Ectodermal cell (in vitro differentiated cells): Measurements from ENCODE around the gene AMBRA1. TPM values are rescaled to one million over a fixed set of nuclear protein-coding genes. Genes with fewer than 3 reads are reported as not detected.

Experiments used
- H3K27ac ChIP-seq: 2 replicates; pipeline ENCODE4 v1.7.0; 2013; ENCODE audit warnings: mild to moderate bottlenecking, low read depth, low read length; ENCODE audit not compliant: insufficient read depth, poor library complexity, severe bottlenecking
- H3K27me3 ChIP-seq: 2 replicates; pipeline ENCODE4 v1.7.0; 2013; ENCODE audit warnings: mild to moderate bottlenecking, low read length; ENCODE audit not compliant: insufficient read depth, control insufficient read depth, poor library complexity, severe bottlenecking
- H3K36me3 ChIP-seq: one replicate; pipeline ENCODE4 v1.7.0; 2013; ENCODE audit warnings: low read length; ENCODE audit not compliant: control insufficient read depth, insufficient read depth
- H3K4me1 ChIP-seq: one replicate; pipeline ENCODE4 v1.7.0; 2013; ENCODE audit warnings: low read length; ENCODE audit not compliant: control insufficient read depth, insufficient read depth
- H3K4me3 ChIP-seq: 2 replicates; pipeline ENCODE4 v1.7.0; 2013; ENCODE audit warnings: low read depth, low read length, control low read depth; ENCODE audit not compliant: insufficient read depth
- H3K9me3 ChIP-seq: 2 replicates; pipeline ENCODE4 v1.7.0; 2013; ENCODE audit warnings: mild to moderate bottlenecking, low read length, moderate library complexity; ENCODE audit not compliant: control insufficient read depth
- WGBS, 2 experiments: methylation state at CpG; one replicate each; pipeline ENCODE4 v1.1.7; 2013; ENCODE audit warnings: missing lambda C conversion rate in 2 of 2; 5-methylcytosine and 5-hydroxymethylcytosine counted together
- polyA plus RNA-seq, 4 experiments: library from polyadenylated mRNA; stranded (reverse); fragments of 50-300 nt; gene quantifications; one replicate each; pipeline ENCODE4 v1.2.3, GENCODE V29; 2013

The AMBRA1 gene
- polyA plus RNA-seq (2013, experiment 1 of 4), result 26.0 TPM
- 33.7 TPM for polyA plus RNA-seq (2013, experiment 2 of 4)
- polyA plus RNA-seq (2013, experiment 3 of 4), result 20.3 TPM
- polyA plus RNA-seq (2013, experiment 4 of 4), result 24.2 TPM

GRCh38 chr11:46593550-46594373, at the start of gene AMBRA1:
TSS of gene AMBRA1 (minus strand) at chr11:46594023. CDS start at chr11:46548380, 45,643 bp downstream.
- H3K36me3 ChIP-seq, result no peaks in the 10 kb centered on the region
- WGBS, 2 experiments, result 2 to 3% methylated on average over 54 of the region's 54 CpGs
- no peaks in the 10 kb centered on the region for H3K27me3 ChIP-seq
- no peaks in the 10 kb centered on the region for H3K9me3 ChIP-seq
- peaks cover 10% of the 10 kb centered on the region for H3K4me1 ChIP-seq
- H3K4me3 ChIP-seq, result peak within 1 kb of the TSS; percentile 96
- peak within 1 kb of the TSS; percentile 67 for H3K27ac ChIP-seq

GRCh38 chr11:46643531-46643930, 49.7 kb upstream of the AMBRA1 start:
- H3K36me3 ChIP-seq, result peaks cover 3% of the 10 kb centered on the region
- H3K27me3 ChIP-seq, result no peaks in the 10 kb centered on the region
- no peaks in the 10 kb centered on the region for H3K9me3 ChIP-seq
- H3K4me1 ChIP-seq, result no peaks in the 10 kb centered on the region
- no peak overlapping the region for H3K4me3 ChIP-seq
- WGBS, 2 experiments, result 85 to 97% methylated on average over 3 of the region's 3 CpGs
- H3K27ac ChIP-seq, result no peak overlapping the region

DNA sequence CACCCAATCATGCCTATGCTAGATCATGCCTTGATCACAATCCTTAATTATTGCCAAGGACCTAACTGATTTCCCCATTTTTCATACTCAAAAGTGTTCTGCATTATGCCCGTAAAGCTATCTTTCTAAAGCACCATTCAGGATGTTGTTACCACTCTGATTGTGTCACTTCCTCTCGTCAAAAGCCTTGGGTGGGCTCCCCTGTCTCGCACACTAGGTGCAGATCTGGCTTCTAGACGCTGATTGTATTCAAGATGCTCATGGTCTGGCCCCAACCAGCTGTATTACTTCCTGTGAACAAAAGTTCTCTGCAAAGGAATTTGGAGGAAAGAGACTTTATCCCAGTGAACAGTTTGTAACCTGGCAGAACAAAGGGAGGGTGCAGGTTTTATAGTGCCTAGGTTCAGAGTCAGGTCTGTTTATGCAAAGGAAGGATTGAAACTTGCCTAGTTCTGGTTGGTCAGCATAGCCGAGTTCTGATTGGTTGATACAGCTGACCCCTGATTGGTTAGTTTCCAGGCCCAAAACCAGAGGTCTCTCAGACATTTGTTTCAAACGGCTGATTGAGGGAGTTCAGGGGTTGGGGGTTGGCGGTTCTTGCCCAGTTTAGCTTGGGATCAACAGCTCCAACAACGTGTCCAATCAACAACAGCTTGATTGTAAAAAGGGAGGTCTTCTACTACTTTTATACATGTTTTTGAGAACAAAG, 49.0 kb upstream of the AMBRA1 start:
- H3K9me3 ChIP-seq, result no peaks in the 10 kb centered on the region
- 94 to 95% methylated on average over 8 of the region's 8 CpGs for WGBS, 2 experiments
- H3K4me1 ChIP-seq, result no peaks in the 10 kb centered on the region
- H3K27me3 ChIP-seq, result no peaks in the 10 kb centered on the region
- H3K4me3 ChIP-seq, result no peak overlapping the region
- no peak overlapping the region for H3K27ac ChIP-seq
- peaks cover 3% of the 10 kb centered on the region for H3K36me3 ChIP-seq

DNA sequence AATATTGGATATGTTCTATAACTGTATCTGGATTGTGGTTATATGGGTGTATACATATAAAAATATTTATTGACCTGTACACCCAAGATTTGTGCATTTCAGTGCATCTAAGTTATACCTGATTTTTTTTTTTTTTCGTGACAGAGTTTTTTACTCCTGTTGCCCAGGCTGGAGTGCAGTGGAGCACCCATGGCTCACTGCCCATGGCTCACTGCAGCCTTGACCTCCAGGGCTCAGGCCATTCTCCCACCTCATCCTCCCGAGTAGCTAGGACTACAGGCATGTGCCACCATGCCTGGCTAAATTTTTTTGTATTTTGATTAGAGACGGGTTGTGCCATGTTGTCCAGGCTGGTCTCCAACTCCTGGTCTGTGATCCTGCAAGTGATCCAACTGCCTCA, 47.8 kb upstream of the AMBRA1 start:
- 80 to 92% methylated on average over 3 of the region's 3 CpGs for WGBS, 2 experiments
- Histone ChIP-seq H3K27me3 (no peaks in the 10 kb centered on the region), H3K36me3 (no peaks in the 10 kb centered on the region), H3K4me3 (no peak overlapping the region), H3K9me3 (no peaks in the 10 kb centered on the region), H3K27ac (no peak overlapping the region), H3K4me1 (no peaks in the 10 kb centered on the region)

DNA sequence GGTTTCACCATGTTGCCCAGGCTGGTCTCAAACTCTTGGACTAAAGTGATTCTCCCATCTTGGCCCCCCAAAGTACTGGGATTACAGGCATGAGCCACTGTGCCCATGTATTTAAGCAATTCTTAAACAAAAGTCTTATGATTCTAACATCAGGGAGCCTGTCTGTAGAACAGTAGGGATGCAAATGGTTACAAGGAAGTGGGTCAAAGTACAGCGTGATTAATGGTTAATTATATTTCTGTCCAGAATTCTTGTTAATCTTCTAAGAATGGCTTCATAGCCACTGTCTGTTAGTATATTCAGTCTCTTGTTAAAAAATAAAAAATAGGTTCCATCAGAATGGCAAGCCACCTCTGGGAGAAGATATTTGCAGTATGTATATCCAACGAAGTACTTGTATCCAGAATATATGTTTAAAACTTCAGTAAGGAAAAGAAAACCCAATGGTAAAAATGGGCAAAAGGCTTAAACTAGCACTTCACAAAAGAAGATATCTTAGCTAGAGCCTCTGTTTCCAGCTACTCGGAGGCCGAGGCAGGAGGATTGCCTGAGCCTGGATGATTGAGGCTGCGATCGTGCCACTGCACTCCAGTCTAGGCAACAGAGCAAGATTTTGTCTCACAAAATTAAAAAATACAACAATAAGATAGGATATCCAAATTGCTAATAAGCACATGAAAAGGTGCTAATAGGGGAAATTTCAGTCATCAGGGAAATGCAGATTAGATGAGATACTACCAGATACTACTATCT, 46.4 kb upstream of the AMBRA1 start:
- Histone ChIP-seq H3K4me1 (no peaks in the 10 kb centered on the region), H3K4me3 (no peak overlapping the region), H3K27me3 (no peaks in the 10 kb centered on the region), H3K27ac (no peak overlapping the region), H3K9me3 (no peaks in the 10 kb centered on the region), H3K36me3 (no peaks in the 10 kb centered on the region)
- WGBS, 2 experiments, result 93% methylated on average over 6 of the region's 6 CpGs

DNA sequence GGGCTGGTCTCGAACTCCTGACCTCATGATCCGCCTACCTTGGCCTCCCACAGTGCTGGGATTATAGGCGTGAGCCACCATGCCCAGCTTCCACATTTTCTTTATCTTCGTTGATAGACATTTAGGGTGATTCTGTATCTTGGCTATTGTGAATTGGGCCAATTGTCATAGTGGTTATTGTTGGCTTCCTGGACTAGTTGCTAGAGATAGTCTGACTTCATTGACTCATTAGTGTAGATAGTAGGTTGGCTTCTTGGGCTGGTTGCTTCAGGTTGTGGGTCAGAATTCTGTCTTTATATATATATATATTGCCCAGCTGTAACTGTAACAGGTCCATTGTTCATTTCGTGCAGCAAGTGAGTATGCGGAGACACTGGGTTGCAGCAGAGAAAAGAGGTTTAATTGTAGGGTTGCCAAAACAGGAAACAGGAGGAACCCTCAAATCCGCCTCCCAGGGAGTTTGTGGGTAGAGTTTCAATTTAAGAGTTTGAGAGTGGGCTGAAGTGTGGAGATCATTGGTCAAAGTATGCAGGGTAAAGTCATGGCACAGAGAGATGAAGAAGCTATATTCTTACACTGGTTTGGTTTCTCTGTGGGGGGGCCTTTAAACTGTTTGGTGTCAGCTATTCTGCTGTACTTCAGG, 45.5 kb upstream of the AMBRA1 start:
- H3K9me3 ChIP-seq, result no peaks in the 10 kb centered on the region
- H3K27ac ChIP-seq, result no peak overlapping the region
- 91 to 96% methylated on average over 7 of the region's 7 CpGs for WGBS, 2 experiments
- no peaks in the 10 kb centered on the region for H3K27me3 ChIP-seq
- H3K4me1 ChIP-seq, result no peaks in the 10 kb centered on the region
- H3K36me3 ChIP-seq, result no peaks in the 10 kb centered on the region
- no peak overlapping the region for H3K4me3 ChIP-seq

- Histone ChIP-seq H3K9me3 (no peaks in the 10 kb centered on the region), H3K36me3 (no peaks in the 10 kb centered on the region)
- WGBS, 2 experiments, result 93 to 97% methylated on average over 5 of the region's 5 CpGs
These were observed 43.7 kb upstream of the AMBRA1 start for GRCh38 chr11:46637546-46637945.

DNA sequence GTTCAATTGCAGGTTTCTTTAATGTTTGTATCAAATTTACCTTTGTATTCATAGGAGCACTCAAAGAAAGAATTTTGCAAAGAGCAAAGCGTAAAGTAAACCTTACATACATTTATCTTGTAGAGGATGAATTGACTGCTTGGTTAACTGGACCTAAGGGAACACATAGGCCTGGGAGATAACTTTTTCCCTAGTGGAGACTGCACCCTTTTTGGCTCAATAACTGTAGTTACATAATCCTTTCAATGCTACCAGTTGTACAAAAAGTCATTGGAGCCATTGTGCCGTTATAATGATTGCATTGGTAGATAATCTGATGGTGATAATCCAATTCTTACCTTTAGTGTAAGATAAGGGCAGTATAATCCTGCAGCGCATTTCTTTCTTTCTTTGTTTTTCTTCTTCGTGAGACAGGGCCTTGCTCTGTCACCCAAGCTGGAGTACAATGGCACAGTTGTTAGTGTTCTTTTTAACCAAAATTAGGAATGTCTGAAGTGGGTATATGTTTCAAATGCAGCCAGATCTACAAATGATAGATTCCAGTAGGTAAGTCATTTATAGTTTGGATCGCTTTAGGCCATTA, 41.8 kb upstream of the AMBRA1 start:
- Histone ChIP-seq H3K27ac (no peak overlapping the region), H3K4me1 (no peaks in the 10 kb centered on the region), H3K4me3 (no peak overlapping the region), H3K9me3 (no peaks in the 10 kb centered on the region), H3K36me3 (no peaks in the 10 kb centered on the region), H3K27me3 (no peaks in the 10 kb centered on the region)
- 94 to 100% methylated on average over 4 to 5 of the region's 5 CpGs for WGBS, 2 experiments

More at GRCh38 chr11:46637546-46637945, 43.7 kb upstream of the AMBRA1 start:
- Histone ChIP-seq H3K27ac (no peak overlapping the region), H3K4me3 (no peak overlapping the region), H3K27me3 (no peaks in the 10 kb centered on the region), H3K4me1 (no peaks in the 10 kb centered on the region)

DNA sequence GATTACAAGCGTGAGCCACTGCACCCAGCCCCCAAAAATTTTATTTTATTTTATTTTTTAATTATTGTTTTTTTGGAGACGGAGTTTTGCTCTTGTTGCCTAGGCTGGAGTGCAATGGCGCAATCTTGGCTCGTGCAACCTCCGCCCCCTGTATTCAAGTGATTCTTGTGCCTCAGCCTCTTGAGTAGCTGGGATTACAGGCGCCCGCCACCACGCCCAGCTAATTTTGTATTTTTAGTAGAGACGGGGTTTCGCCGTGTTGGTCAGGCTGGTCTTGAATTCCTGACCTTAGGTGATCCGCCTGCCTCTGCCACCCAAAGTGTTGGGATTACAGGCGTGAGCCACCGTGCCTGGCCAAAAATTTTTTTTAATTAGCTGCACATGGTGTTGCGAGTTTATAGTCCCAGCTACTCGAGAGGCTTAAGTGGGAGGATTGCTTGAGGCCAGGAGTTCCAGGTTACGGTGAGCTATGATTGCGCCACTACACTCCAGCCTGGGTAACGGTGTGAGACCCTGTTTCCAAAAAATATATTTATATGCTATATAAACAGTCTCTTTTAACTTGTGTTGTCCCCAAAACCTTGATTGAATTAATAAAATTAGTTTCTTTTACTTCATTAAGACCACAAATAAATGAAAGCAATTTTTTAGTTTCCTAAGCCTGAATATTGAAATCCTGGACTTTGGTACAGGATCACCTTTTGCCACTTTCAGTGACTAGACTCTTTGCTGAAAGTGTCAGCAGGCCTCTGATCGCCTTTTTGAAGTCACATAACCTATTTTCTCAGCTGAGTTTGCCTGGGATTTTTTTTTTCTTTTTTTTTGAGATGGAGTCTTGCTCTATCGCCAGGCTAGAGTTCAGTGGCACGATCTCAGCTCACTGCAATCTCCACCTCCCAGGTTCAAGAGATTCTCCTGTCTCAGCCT, 39.7 kb upstream of the AMBRA1 start:
- H3K27ac ChIP-seq, result no peak overlapping the region
- no peak overlapping the region for H3K4me3 ChIP-seq
- WGBS, 2 experiments, result 93% methylated on average over 21 of the region's 22 CpGs
- no peaks in the 10 kb centered on the region for H3K9me3 ChIP-seq
- H3K27me3 ChIP-seq, result no peaks in the 10 kb centered on the region
- no peaks in the 10 kb centered on the region for H3K36me3 ChIP-seq
- no peaks in the 10 kb centered on the region for H3K4me1 ChIP-seq
